Adipocyte (in vitro differentiated cells): ENCODE data around the gene ZFP64.
"Not testable (repeated sequence)": the region's sequence is repeated elsewhere in the genome, so short reads cannot be mapped to it uniquely, and the experiment has no call there.

Experiments
- DNase-seq: peaks from one replicate; pipeline ENCODE4 v3.0.0-alpha.2; 2015; ENCODE audit warnings: low read depth
- H3K27me3 ChIP-seq: replicated peaks from 2 replicates; pipeline ENCODE4 v1.7.0; 2013; ENCODE audit warnings: mild to moderate bottlenecking, low read length, moderate library complexity; ENCODE audit not compliant: control insufficient read depth, insufficient read depth
- H3K36me3 ChIP-seq: 2 replicates; pipeline ENCODE4 v1.7.0; 2013; ENCODE audit warnings: low read length, mild to moderate bottlenecking, moderate library complexity; ENCODE audit not compliant: control insufficient read depth, insufficient read depth, severe bottlenecking
- H3K4me1 ChIP-seq: 2 replicates; pipeline ENCODE4 v1.7.0; 2013; ENCODE audit warnings: mild to moderate bottlenecking, low read length, moderate library complexity; ENCODE audit not compliant: control insufficient read depth, insufficient read depth
- H3K4me3 ChIP-seq: 2 replicates; pipeline ENCODE4 v1.7.0; 2013; ENCODE audit warnings: mild to moderate bottlenecking, low read length, moderate library complexity
- H3K9ac ChIP-seq: 2 replicates; pipeline ENCODE4 v1.7.0; 2013; ENCODE audit warnings: mild to moderate bottlenecking, low read length, moderate library complexity
- H3K9me3 ChIP-seq: 2 replicates; pipeline ENCODE4 v1.7.0; 2013; ENCODE audit warnings: mild to moderate bottlenecking, low read length, moderate library complexity; ENCODE audit not compliant: control insufficient read depth

ZFP64 gene

GRCh38 chr20:52200870-52201269 lies 9.3 kb upstream of the ZFP64 start:
- H3K4me3 ChIP-seq, result no peak overlapping the region
- H3K9me3 ChIP-seq, result no peaks in the 10 kb centered on the region
- DNase-seq, result peak; percentile 61
- H3K27me3 ChIP-seq, result no peaks in the 10 kb centered on the region
- H3K4me1 ChIP-seq, result no peaks in the 10 kb centered on the region
- no peaks in the 10 kb centered on the region for H3K36me3 ChIP-seq
- H3K9ac ChIP-seq, result no peak overlapping the region

DNA sequence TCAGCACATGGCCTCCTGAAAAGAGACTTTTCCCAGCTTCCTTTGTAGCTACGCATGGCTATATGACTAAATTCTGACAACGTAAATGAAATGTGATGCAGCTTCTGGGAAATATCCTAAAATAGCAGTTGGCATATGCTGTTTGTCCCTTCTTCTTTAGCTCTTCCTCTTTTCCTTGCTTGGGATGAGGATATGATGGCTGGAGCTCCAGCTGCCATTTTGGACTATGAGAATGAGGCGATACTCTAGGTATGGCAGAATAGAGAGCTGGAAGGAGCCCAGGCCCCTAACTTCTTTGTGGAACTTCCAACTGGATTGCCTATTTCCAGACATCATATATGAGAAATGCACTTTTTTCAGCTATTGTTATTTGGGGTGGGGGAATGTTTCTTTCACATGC lies 5.3 kb upstream of the ZFP64 start:
- DNase-seq, result no peak
- Histone ChIP-seq H3K36me3 (no peaks in the 10 kb centered on the region), H3K4me1 (peaks cover 5% of the 10 kb centered on the region), H3K4me3 (no peak overlapping the region), H3K9me3 (no peaks in the 10 kb centered on the region), H3K27me3 (no peaks in the 10 kb centered on the region), H3K9ac (no peak overlapping the region)

- H3K4me1 ChIP-seq, result peaks cover 9% of the 10 kb centered on the region
- no peaks in the 10 kb centered on the region for H3K36me3 ChIP-seq
- H3K27me3 ChIP-seq, result no peaks in the 10 kb centered on the region
- no peak overlapping the region for H3K4me3 ChIP-seq
- no peaks in the 10 kb centered on the region for H3K9me3 ChIP-seq
- no peak overlapping the region for H3K9ac ChIP-seq
- DNase-seq, result no peak
These were observed 2.4 kb upstream of the ZFP64 start for GRCh38 chr20:52193886-52194545.

- no peak for DNase-seq
- no peaks in the 10 kb centered on the region for H3K27me3 ChIP-seq
- H3K4me1 ChIP-seq, result peaks cover 9% of the 10 kb centered on the region
- no peaks in the 10 kb centered on the region for H3K9me3 ChIP-seq
- no peaks in the 10 kb centered on the region for H3K36me3 ChIP-seq
- no peak overlapping the region for H3K9ac ChIP-seq
- no peak overlapping the region for H3K4me3 ChIP-seq
These were observed 1.6 kb upstream of the ZFP64 start for GRCh38 chr20:52193133-52193532.

GRCh38 chr20:52192719-52193007 lies 1.1 kb upstream of the ZFP64 start:
- DNase-seq, H3K36me3 ChIP-seq, H3K9me3 ChIP-seq, H3K4me1 ChIP-seq, H3K27me3 ChIP-seq: not testable (repeated sequence)
- Histone ChIP-seq H3K9ac (peak overlapping the region; percentile 93), H3K4me3 (peak overlapping the region; percentile 98)

DNA sequence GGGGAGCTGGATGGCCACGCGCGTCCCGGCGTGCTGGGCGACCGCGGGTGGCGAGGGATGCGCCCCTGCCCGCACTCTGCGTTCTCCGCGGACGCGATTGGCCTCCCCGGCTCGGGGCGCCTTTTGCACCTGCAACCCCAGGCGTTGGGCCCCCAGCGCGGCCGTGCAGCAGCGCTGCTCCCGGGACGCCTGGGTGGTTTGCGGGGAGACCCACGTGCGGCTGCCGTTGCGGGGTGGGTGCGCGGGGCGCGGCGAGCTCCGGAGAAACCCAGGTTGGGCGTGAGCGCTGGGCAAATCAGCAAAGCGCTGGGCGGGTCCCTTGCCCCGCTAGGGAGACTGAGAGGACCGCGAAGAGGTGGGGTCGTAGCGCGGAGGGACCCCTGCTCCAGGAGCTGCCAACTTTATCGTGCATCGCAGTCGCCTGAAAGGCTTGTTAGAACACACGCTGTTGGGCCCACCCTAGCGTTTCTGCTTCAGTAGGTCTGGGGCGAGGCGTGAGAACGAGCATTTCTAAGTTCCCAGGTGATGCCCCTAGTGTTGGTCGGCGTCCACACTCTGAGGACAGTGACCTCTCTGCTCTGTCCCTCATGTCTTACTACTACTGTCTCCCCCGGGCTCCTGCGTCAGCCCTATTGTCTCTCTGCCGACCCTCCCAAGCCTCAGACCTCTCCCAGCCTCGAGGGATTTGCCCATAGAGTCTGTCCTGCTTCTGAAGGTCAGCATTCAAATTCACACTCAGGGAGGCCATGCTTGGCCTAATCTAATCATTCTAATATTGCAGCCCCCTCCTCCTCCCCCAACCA lies 538 bp upstream of the ZFP64 start:
- peak overlapping the region; percentile 93 for H3K9ac ChIP-seq
- no peaks in the 10 kb centered on the region for H3K9me3 ChIP-seq
- DNase-seq, result peak; percentile 59
- no peaks in the 10 kb centered on the region for H3K27me3 ChIP-seq
- H3K36me3 ChIP-seq, result no peaks in the 10 kb centered on the region
- peak overlapping the region; percentile 98 for H3K4me3 ChIP-seq
- H3K4me1 ChIP-seq, result peaks cover 9% of the 10 kb centered on the region

DNA sequence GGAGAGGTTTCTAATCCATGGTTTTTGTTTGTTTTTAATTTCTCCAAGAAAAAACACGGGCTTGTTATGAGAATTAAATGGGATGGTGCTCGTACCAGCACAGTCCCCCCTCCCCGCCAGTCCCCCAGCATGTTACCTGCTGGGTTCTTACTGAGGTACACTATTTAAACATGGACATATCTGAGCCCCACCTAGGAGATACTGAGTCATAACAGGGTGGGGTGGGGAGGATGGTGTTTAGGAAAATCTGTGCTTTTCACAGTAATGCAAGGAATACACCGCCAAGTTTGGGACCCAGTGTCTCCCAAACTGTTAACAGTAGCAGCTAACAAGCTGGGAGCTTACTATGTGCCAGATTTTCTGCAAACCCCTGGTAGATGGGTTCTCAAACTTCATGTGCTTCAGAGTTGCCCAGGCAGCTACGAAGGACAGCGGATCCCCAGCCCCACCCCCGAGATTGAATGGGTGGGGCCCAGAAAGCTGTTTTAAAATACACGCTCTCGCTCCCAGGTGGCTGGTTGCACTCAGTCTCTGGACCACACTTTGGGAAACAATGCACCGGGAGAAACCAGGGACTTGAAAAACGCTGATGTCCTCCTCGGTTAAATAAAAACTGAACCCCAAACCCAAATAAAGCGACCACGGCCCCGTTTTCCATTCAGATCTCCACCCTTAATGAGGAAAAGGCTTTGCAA lies 995 bp downstream of the ZFP64 start:
- Histone ChIP-seq H3K4me1 (peaks cover 9% of the 10 kb centered on the region), H3K4me3 (peak overlapping the region; percentile 98), H3K27me3 (no peaks in the 10 kb centered on the region), H3K9me3 (no peaks in the 10 kb centered on the region), H3K36me3 (peaks cover 12% of the 10 kb centered on the region), H3K9ac (peak overlapping the region; percentile 93)
- peak; percentile 71 for DNase-seq

DNA sequence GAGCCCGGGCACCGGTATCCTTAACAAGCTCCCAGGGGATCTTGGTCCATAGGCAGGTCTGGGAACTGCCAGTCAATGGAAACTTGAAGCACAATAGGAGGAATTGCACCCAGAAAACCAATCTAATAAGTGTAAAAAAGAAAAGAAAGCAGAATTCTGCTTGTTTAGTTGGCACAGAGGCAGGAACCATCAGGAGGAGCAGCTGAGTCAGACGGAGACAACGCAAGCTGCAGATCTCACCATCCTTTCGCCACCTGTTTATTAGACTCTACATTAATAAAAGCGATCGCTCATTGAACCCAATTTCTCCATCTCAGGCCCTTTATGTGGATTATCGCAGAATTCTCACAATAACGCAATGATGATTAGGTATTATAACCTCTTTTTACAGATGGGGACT lies 9.8 kb downstream of the ZFP64 start:
- Histone ChIP-seq H3K9ac (no peak overlapping the region), H3K27me3 (no peaks in the 10 kb centered on the region), H3K4me1 (no peaks in the 10 kb centered on the region), H3K9me3 (no peaks in the 10 kb centered on the region), H3K36me3 (peaks cover 35% of the 10 kb centered on the region), H3K4me3 (no peak overlapping the region)
- no peak for DNase-seq

DNA sequence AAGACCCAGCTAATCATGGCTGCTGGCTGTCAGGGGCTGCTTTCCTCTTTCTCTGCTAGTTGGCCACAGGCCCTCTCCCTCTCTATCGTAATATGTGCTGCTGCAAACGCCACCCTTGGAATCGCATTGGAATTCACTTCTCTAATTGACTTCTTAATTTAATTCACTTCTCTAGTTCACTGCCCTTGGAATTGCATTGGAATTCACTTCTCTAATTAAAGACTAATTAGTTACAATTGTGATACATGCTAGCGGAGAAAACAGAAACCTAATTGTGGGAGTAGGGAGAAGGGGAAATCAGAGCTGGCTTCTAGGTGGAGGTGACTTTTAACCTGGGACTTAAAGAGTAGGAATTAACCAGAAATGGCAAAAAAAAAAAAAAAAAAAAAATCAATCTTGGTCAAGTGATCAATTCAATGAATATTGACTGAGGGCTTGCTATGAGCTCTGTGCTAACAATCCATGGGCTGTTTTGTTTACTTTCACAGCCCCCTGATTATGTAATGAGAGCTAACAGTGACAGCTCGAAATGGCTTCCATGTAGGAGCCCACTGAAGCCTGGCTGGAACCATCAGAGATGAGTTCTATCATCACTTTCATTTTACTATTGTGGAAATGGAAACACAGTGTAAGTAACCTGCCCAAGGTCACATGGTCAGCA lies 11.3 kb downstream of the ZFP64 start:
- Histone ChIP-seq H3K4me3 (no peak overlapping the region), H3K9ac (no peak overlapping the region), H3K36me3 (peaks cover 24% of the 10 kb centered on the region), H3K4me1 (no peaks in the 10 kb centered on the region), H3K9me3 (no peaks in the 10 kb centered on the region), H3K27me3 (no peaks in the 10 kb centered on the region)
- no peak for DNase-seq

GRCh38 chr20:52179331-52180179 lies 12.0 kb downstream of the ZFP64 start:
- no peak for DNase-seq
- H3K4me1 ChIP-seq, result no peaks in the 10 kb centered on the region
- no peaks in the 10 kb centered on the region for H3K9me3 ChIP-seq
- H3K27me3 ChIP-seq, result no peaks in the 10 kb centered on the region
- peaks cover 17% of the 10 kb centered on the region for H3K36me3 ChIP-seq
- H3K9ac ChIP-seq, result no peak overlapping the region
- no peak overlapping the region for H3K4me3 ChIP-seq
